Activated CD4-positive, CD25-positive, alpha-beta regulatory T cell treated with anti-CD3 and anti-CD28 coated beads, Interleukin-2, amount 50 U/mL, for 16 hours (primary cell): ENCODE results near the gene ZBTB1.

Source experiments
- DNase-seq: peaks from one replicate; pipeline ENCODE4 v3.0.0-alpha.2; 2020; ENCODE audit warnings: low read depth, low spot score

The ZBTB1 gene, protein sequence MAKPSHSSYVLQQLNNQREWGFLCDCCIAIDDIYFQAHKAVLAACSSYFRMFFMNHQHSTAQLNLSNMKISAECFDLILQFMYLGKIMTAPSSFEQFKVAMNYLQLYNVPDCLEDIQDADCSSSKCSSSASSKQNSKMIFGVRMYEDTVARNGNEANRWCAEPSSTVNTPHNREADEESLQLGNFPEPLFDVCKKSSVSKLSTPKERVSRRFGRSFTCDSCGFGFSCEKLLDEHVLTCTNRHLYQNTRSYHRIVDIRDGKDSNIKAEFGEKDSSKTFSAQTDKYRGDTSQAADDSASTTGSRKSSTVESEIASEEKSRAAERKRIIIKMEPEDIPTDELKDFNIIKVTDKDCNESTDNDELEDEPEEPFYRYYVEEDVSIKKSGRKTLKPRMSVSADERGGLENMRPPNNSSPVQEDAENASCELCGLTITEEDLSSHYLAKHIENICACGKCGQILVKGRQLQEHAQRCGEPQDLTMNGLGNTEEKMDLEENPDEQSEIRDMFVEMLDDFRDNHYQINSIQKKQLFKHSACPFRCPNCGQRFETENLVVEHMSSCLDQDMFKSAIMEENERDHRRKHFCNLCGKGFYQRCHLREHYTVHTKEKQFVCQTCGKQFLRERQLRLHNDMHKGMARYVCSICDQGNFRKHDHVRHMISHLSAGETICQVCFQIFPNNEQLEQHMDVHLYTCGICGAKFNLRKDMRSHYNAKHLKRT

DNA sequence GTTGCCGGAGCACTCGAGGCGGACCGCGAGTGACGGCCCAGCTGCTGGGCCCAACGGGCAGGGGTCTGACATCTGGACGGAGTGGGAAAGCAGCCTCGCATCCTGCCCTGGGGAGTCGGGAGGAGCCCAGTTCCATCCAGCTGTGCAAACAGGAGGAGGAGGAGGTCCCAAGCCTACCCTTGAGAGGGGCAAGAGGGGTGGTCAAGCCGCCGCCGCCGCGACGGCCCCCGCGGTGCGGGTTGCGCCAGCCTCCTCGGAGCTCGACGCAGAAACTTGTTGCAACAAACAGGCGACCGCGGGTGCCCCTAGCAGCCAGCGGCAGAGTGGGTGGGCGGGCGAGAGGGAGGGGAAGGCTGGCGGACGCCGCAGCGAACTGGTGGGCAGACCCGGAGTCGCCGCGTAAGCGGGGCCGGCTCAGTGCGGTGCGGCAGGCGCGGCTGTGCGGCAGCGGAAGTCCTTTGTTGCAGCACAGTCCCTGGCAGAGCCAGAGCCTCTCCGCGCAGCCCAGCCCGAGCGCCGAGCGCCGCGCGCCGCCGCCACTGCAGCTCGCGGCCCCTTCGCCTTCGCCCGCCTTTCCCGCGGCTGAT, at the start of gene ZBTB1:
ZBTB1 (plus strand) TSS at position 461 of the 587 bp plus-strand sequence. CDS start 16,735 bp downstream, outside the sequence.
- peak; percentile 74 for DNase-seq

DNA sequence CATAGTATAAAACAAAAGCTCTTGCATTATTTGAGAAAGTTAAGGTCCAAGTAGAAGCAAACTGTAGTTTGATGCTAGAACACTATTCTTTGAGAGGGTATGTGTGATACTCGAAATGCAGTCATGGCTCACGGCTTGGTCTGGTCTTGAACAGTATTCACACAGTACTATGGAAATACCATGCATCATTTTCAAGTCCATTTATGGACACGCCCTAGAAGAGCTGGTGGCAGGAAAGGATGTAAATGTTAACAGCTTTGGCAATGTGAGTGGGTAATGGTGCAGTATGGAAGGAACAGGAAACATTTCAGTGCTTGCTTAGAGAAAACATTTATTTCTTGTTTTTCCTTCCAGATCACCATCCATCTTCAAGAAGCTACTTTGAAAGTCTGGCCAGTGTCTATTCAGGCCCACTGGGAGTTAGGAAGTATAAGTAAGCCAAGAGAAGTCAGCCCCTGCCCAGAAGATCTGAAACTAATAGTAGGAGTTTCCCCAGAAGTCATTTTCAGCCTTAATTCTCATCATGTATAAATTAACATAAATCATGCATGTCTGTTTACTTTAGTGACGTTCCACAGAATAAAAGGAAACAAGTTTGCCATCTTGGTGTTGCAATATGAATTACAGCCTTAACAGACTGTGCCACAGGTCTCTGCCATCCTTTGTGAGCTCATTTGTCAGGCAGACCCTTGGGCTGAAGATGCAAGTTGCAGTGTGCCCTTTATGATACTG, 45.0 kb upstream of the ZBTB1 start:
- DNase-seq, result no peak

DNA sequence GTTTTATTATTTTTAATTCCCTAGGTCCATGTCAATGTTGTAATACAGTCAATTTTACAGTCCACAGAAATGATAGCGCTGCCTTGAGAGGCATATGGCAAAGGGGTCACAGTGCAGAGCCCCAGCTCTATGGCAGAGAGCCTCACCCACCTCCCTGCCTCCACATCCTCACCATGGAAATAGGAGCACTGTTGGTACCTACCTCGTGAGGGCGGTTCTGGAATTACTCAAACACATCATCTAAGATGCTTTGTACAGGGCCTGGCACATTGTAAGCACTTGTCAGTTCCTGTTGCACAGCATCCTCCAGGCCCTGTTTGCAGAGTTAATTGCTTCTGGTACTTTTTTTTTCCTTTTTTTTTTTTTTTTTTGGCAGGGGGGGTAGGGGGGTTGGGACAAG, 43.3 kb upstream of the ZBTB1 start:
- no peak for DNase-seq

DNA sequence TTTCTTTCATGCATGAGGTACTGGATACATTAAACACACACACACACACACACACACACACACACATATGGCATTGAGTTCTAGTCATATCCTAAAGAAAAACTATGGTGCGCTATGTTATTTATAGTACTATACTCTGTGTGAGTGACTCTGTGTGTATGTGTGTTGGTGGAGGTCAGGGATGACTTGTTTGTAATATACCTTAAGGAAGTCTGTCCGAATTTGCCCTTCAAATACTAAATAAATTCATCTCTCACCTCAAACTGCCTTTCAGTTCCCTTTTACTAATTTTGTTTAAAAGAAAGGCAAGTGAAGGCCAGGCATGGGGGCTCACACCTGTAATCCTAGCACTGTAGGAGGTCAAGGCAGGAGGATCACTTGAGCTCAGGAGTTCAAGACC, 41.4 kb upstream of the ZBTB1 start:
- DNase-seq, result no peak

DNA sequence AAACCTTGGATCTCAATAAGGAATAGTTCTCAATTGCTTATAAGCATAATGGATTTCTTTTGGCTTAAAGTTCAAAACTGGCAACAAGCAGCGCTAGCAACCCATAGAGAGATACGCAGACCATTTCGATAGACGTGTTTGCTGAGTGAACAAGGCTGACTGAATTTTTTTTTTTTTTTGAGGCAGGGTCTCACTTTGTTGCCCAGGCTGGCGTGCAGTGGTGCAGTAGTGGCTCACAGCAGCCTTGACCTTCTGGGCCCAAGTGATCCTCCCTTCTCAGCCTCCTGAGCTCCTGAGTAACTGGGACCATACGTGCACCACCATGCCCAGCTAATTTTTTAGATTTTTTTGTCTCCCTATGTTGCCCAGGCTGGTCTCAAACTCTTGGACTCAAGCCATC, 40.7 kb upstream of the ZBTB1 start:
- DNase-seq, result no peak

DNA sequence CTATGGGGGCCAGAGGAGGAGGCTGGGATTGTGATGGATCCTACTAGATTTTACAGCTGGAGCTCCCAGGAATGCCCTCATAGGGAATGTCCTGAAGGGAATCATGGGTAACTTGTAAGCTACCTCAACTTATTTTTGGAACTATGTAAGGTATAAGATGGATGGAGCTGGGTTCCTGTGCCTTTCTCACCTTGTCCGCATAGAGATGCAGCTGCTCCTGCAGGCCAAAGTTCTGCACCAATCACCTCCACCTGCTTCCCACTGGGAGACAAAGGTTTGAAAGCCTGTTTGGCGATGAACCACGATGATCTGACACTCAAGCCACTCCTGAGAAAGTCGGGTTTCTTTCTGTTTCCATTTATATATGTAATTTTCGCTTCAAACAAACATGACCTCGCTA, 39.9 kb upstream of the ZBTB1 start:
- no peak for DNase-seq

DNA sequence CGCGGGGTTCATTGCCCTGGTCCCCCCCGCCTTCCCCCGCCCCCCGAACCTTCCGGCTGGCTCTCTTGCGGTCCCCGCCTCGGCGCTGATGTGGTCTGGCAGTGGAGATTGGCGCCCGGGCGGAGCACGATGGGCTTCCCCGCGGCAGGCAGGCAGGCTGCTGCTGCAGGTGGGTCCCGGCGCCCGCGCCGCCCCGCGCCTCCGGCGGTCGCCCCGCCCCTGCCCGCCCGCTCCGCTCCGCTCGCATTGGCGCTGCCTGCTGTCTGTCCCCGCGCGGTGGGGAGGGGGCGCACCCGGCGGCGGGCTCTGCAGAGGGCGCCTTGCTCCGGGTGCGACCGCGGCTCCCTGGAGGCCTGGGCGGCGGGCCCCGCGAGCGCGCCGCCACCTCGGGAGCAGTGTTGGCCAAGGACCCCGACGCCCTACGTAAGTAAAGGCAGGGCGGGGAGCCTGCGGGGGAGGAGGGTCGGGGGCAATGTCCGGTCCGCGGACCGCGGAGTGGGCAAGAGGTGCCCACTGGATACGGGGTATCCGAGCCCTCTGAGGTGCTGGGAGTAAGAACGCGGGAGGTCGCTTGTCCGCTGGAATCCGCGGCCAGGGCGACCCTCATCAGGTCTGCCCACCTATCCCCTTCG, 39.3 kb upstream of the ZBTB1 start, which contains the start of gene AKAP5:
AKAP5 (plus strand) TSS at position 309 of the 632 bp plus-strand sequence. CDS start 2,896 bp downstream, outside the sequence.
- DNase-seq, result peak; percentile 22

DNA sequence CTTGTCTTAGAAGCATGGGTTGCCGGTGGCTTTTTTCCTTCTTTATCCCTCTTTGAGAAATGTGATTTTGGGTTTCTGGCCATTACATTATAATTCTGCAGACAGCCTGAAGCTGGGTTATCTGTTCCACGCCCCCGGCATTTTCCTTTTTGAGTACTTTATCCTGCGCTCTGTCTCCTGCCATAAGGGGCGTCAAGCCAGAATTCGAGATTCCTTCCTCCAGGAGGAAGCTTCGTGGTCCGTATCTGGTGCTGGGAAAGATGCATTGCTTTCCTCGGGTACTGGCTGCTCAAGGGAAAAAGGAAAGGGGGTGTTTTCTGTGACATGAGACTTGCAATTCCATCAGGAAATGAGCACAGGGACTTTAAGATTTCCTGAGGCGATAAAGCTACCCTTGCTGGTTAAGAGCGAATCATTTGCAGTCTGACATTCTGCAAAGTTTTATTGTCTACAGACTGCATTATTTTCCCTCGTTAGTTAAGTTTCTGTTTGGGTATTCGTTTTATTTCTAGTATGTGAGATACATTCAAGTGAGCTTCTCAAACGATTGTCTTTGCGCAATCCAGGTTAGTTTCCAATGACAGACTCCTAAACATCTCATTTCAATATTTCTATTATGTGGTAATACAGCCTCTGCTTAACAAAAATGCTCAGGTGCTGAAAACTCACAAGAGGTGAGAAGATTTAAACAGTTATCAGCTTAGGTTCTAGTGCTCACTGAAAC, 38.6 kb upstream of the ZBTB1 start:
- no peak for DNase-seq

DNA sequence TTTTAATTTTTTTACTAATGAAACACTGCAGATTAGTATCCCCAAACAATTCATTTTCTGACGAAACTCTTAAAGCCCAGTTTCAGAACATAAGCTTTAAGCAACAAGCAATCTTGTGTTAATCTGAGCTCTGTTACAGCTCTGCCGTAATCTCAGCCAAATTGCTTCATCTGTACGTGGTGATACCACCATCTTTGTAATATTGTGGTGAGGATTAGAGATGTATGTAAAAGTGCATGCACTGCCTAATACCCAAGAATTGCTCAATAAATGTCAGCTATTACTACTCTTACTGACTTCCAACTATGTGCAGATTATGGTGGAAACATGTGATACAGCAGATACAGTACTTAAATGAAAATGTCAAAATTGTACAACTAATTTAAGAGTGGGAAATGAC, 37.5 kb upstream of the ZBTB1 start:
- DNase-seq, result no peak

DNA sequence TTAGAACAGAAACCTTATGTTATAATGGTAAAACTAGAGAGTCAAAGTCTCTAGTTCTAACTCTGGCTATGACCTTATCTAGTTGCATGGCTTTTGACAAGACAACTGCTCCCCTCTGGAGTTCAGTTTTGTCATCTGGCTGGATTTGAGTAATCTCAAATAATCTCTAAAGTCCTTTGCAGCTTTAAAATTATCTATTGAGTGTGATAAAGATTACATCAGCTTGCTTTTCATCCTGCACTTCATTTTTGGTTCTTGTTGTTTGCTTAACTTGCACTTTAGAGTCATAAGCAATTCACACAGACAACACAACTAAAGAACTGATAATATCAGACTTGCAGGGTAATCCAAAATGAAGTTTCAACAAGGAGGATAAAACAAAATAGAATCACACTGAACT, 37.0 kb upstream of the ZBTB1 start:
- no peak for DNase-seq

DNA sequence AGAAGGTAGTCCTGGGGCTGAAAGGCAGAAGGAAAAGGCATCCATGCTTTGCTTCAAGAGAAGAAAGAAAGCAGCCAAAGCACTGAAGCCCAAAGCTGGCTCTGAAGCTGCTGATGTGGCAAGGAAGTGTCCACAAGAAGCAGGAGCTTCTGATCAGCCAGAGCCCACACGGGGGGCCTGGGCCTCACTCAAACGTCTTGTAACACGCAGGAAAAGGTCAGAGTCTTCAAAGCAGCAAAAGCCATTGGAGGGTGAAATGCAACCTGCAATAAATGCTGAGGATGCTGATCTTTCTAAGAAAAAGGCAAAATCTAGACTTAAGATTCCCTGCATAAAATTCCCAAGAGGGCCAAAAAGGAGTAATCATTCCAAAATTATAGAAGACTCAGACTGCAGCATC, 36.1 kb upstream of the ZBTB1 start:
- DNase-seq, result no peak

DNA sequence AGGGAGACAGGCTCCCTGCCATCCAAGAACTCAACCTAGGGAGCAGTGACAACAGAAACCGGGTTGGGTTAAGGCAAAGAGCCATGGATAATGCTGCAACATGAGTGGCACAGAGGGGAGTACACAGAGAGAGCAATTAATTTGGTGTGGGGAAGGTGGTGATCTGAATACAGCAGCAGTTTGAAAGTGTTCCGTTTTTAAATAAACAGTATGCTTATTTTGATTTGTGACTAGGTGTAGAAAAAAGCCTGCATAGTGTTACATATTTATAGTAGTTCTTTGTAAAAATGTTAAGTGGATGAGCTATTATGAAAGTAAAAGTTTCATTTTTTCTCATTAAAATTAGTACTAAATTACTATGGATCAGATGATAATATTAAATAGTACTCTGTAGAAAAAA, 30.5 kb upstream of the ZBTB1 start:
- DNase-seq, result no peak

DNA sequence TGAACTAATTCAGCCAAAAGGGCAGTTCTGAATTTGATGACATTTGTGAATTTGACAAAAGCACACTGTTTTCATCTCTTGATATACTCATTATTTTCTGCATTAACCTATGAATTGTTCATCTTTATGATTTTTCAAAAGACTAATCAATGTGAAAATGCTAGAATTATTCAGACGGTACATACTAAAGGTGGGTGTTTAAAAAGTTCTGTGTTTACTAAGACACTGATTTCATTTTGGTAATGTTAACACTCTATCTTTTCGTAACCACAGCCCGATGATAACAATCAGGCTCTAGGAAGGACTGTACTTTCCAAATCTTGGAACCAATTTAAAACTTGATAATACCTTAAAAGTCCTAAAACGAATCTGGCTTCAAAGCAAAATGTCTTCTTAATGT, 29.9 kb upstream of the ZBTB1 start:
- no peak for DNase-seq

DNA sequence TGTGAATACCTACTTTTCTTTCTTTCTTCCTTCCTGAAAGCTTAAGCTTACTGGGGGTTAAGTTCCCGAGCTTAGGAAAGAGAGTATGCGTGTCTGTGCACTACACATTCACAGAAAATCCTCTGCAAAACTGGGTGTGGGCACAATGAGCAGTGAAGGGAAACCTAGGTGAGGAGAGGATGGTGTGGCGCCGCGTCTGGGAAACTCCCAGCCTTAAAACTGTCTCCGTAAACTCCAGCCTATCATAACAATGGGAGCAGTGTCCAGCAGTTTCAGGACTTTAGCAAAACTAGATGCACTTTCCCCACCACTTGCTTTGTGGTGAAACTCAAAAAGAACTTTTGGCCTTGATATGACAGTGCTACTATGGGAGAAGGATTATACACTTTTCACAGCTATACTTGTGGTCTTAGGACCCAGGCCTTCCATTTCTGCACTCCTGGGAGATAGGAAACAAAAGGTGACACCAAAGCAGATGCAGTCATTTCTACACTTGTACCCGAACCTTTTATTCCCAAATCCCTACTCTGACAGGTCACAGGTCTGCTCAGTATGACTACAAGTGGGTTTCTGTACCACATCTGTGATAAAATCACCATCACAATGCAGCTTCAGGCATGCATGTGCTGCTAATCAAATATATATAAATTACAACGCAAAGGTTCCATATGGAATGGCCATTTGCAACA, 28.8 kb upstream of the ZBTB1 start:
- DNase-seq, result no peak

DNA sequence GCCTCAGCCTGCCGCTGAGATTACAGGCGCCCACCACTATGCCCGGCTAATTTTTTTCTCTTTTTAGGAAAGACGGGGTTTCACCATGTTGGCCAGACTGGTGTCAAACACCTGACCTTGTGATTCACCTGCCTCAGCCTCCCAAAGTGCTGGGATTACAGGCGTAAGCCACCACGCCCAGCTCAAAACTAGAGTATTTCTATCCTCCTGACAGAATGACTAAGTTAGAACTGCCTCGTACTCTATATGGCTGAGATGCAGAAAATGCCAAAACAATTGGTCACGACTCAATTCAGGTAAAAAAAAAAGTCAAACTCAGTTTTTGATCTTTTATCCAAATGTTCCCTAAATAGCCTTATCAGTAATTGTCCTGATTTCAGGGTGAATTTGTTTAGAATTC, 28.1 kb upstream of the ZBTB1 start:
- DNase-seq, result no peak

DNA sequence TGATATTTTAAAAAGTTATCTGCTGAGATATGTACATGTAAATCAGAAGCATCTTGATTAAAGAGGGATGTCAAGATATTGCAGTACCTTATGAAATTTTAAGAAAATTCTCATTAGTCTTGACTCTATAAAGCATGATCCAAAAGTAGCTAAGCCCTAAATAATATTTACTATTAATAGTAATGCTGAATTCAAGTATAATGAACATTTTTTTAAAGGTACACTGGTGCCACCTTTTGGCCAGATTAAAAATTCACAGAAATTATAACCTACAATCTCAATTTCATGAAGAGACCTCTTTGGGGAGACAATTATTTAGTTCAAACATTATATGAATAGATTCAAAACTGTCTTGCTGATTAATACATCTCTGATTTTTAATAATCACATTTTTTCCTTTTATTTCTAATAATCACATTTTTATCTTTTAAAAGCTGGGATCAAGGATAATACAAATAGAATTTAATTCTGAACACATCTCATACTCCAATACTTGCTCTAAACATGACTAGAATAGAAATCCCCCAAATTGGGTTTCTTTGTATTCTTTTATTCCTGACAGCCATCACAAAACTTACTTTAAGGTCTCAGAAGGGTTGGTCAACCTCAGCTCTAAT, 25.8 kb upstream of the ZBTB1 start:
- no peak for DNase-seq

DNA sequence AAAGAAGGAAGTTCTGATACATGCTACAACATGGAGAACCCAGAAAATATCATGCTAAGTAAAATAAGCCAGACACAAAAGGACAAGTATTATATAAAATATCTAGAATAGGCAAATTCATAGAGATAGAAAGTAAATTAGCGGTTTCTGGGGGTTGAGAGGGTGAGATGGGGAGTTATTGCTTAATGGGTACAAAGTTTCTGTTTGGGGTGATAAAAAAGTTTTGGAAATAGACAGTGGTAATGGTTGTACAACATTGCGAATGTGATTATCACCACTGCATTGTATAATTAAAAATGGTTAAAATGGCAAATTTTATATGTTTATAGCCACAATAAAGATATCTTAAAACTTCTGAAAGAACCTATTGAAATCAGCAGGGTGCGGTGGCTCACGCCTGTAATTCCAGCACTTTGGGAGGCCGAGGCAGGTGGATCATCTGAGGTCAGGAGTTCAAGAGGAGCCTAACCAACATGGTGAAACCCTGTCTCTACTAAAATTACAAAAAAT, 15.9 kb upstream of the ZBTB1 start:
- DNase-seq, result no peak

DNA sequence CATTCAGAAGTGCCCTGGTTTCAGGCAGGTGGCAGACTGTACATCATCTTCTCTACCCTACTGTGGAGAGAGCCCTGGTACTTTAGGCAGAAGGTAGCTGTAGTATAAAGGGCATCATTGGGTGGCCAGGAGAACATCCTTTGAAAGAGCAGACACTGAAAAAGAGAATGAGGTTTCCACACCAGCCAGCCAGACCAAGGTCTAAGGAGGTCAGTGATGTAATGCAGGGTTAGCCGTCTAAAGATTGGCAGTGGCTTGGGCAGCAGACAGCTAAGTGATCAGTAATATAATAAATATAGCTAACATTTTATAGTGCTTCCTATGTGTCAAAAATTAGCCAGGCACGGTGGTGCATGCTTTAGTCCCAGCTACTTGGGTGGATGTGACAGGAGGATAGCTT, 12.9 kb upstream of the ZBTB1 start:
- no peak for DNase-seq

DNA sequence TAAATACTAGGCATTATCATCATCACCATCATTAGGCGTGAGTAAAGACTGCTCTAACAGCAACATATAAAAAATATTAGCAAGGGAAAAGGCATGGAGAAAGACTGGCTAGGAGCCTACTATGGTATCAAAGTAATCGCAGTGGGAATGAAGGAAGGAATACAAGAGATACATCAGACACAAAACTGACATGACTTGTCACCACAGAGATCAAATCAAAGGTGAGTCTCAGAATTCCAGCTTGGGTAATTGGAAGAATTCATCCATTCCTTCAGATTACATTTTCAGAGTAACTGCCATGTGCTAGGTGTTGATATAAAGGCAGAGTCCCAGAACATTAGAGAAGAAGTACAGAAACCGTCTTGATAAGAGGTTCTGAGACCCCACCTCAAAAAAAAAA, 11.1 kb upstream of the ZBTB1 start:
- DNase-seq, result no peak

DNA sequence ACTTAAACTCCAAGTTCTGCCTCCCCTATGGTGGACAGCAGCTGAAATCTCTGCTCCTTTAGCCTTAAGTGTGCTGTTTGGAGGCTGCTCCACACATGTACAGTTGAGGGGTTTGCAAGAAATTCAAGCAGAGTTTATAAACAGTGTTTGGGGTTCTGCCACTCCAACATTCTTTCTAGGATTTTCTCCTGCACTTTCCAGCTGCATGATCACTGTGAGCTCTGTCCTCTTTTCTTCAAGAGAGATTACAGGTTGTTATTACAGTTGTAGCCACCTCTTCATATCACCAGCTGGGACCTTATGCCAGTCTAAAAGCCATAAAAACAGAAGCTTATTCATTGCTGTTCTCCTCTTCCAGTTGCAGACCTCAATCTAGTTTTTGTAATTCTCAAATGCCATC, 9.3 kb upstream of the ZBTB1 start:
- DNase-seq, result no peak
